GM19238 (cell line): ENCODE data around the gene ZNF608.

Source experiments
- DNase-seq: peaks from one replicate; pipeline ENCODE4 v3.0.0; 2011; ENCODE audit warnings: low spot score; ENCODE audit not compliant: insufficient read length

The ZNF608 gene

GRCh38 chr5:124755041-124755440 lies 8.6 kb upstream of the ZNF608 start:
- no peak for DNase-seq

- no peak for DNase-seq
Observed at GRCh38 chr5:124754206-124754927, 7.9 kb upstream of the ZNF608 start.

- DNase-seq = no peak
Observed at GRCh38 chr5:124752854-124753720, 6.6 kb upstream of the ZNF608 start.

- DNase-seq = no peak
Observed at GRCh38 chr5:124751031-124751430, 4.6 kb upstream of the ZNF608 start.

- DNase-seq = peak; percentile 49
Observed at GRCh38 chr5:124748687-124749594, 2.5 kb upstream of the ZNF608 start.

GRCh38 chr5:124747791-124748686 lies 1.6 kb upstream of the ZNF608 start:
- DNase-seq = no peak

GRCh38 chr5:124746916-124747790 lies 714 bp upstream of the ZNF608 start:
- no peak for DNase-seq

- DNase-seq = no peak
Observed at GRCh38 chr5:124745007-124745927, 1.2 kb downstream of the ZNF608 start.

GRCh38 chr5:124744170-124744971 lies 2.1 kb downstream of the ZNF608 start:
- DNase-seq = no peak

- no peak for DNase-seq
Observed at GRCh38 chr5:124743602-124744169, 2.8 kb downstream of the ZNF608 start.

- no peak for DNase-seq
Observed at GRCh38 chr5:124742983-124743601, 3.3 kb downstream of the ZNF608 start.

GRCh38 chr5:124742521-124742920 lies 3.9 kb downstream of the ZNF608 start:
- DNase-seq = no peak

GRCh38 chr5:124741711-124742496 lies 4.5 kb downstream of the ZNF608 start:
- DNase-seq = no peak

- DNase-seq = no peak
Observed at GRCh38 chr5:124740991-124741583, 5.4 kb downstream of the ZNF608 start.

GRCh38 chr5:124740071-124740470 lies 6.4 kb downstream of the ZNF608 start:
- DNase-seq = no peak

- DNase-seq = no peak
Observed at GRCh38 chr5:124739634-124740025, 6.8 kb downstream of the ZNF608 start.
